Measurements from ENCODE around the gene LDLRAP1.

GRCh38 chr1:25561421-25562100, 18.2 kb downstream of the LDLRAP1 start:
- no peak for TF ChIP-seq CTCF (IDR thresholded peaks at IDR 0.05)
- no peak for TF ChIP-seq POLR2A (IDR thresholded peaks at IDR 0.05)
